ENCODE measurements around the gene LDB2.

- TF ChIP-seq CTCF (conservative IDR thresholded peaks at IDR 0.05 in 1 of 2, IDR thresholded peaks at IDR 0.05 in 1 of 2; ENCODE audit: low read depth in 1 of 2, low read length in 2 of 2) (no peak), EZH2 (IDR thresholded peaks at IDR 0.05; ENCODE audit: low read length, missing control alignments) (no peak)
Measured at GRCh38 chr4:16572161-16572560, 326.3 kb downstream of the LDB2 start.
